NB4 (cell line): ENCODE data around the gene KRT17.
"Not testable (repeated sequence)": the region's sequence is repeated elsewhere in the genome, so short reads cannot be mapped to it uniquely, and the experiment has no call there.

Experiments
- CTCF ChIP-seq: IDR thresholded peaks from one replicate; pipeline ENCODE4 v1.5.1; 2012; ENCODE audit warnings: low read depth, low read length
- MAX ChIP-seq: IDR thresholded peaks from 2 replicates; pipeline ENCODE4 v1.6.1; 2011; ENCODE audit warnings: low read depth, low read length

GRCh38 chr17:41626028-41626913 is 1.9 kb upstream of the KRT17 start:
- TF ChIP-seq CTCF, MAX: not testable (repeated sequence)
